HCT116 (cell line): ENCODE data around the gene CATSPERB.

Source experiments
- POLR2A ChIP-seq: IDR thresholded peaks from 2 replicates; pipeline ENCODE4 v1.7.0; 2011; ENCODE audit warnings: borderline replicate concordance; ENCODE audit not compliant: insufficient read depth, insufficient read length; ENCODE audit errors: extremely low read depth
- POLR2AphosphoS5 ChIP-seq: IDR thresholded peaks from 2 replicates; pipeline ENCODE4 v1.6.1; 2011; ENCODE audit warnings: mild to moderate bottlenecking, low read depth, low read length, moderate library complexity
- YY1 ChIP-seq: IDR thresholded peaks from 2 replicates; pipeline ENCODE4 v1.6.1; 2011; ENCODE audit warnings: low read length, low read depth, moderate library complexity, mild to moderate bottlenecking; ENCODE audit not compliant: insufficient replicate concordance; ENCODE audit errors: extremely low read depth

DNA sequence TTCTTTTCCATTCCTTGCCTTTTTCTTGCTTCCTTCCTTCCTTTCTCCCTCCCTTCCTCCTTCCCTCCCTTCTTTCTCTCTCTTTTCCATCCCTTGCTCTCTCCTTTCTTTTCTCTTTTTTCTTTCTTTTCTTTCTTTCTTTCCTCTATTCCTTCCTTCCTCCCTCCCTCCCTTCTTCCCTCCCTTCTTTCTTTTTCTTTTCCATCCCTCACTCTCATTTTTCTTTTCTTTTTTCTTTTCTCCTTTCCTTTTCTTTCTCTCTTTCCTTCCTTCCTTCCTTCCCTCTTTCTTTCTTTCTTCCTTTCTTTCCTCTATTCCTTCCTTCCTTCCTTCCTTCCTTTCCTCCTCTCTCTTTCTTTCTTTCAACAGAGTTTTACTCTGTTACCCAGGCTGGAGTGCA is 186.7 kb downstream of the CATSPERB start:
- TF ChIP-seq YY1 (no peak), POLR2A (no peak), POLR2AphosphoS5 (no peak)
